ENCODE data around the gene STAT5B.

The STAT5B gene

DNA sequence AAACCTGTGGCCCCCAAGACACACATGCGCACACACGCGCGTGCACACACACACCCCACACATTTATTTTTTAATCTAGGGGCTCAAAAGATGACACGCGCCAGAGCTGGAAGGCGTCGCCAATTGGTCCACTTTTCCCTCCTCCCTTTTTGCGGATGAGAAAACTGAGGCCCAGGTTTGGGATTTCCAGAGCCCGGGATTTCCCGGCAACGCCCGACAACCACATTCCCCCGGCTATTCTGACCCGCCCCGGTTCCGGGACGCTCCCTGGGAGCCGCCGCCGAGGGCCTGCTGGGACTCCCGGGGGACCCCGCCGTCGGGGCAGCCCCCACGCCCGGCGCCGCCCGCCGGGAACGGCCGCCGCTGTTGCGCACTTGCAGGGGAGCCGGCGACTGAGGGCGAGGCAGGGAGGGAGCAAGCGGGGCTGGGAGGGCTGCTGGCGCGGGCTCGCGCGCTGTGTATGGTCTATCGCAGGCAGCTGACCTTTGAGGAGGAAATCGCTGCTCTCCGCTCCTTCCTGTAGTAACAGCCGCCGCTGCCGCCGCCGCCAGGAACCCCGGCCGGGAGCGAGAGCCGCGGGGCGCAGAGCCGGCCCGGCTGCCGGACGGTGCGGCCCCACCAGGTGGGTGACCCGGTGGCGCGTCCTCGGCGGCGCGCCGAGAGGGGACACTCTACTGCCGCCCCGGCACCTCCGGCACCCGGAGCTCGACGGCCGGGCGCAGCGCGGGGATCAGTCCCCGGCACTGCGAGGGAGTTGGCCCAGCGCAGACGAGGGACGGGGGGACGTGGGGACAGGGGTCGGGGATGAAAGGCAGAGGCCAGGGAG lies 12.0 kb upstream of the STAT5B start, which contains the start of gene STAT5A:
TSS of gene STAT5A (plus strand) at position 522 of the 826 bp plus-strand sequence. CDS start 914 bp downstream, outside the sequence.
- DNase-seq (ENCODE audit: extremely low read depth, low read depth), result no peak
- peak within 1 kb of the TSS; percentile 15; the same call in 1 of the 2 replicates for H3K4me3 ChIP-seq (replicated peaks; ENCODE audit: low read depth, low read length)
- TF ChIP-seq, protein P1, sequence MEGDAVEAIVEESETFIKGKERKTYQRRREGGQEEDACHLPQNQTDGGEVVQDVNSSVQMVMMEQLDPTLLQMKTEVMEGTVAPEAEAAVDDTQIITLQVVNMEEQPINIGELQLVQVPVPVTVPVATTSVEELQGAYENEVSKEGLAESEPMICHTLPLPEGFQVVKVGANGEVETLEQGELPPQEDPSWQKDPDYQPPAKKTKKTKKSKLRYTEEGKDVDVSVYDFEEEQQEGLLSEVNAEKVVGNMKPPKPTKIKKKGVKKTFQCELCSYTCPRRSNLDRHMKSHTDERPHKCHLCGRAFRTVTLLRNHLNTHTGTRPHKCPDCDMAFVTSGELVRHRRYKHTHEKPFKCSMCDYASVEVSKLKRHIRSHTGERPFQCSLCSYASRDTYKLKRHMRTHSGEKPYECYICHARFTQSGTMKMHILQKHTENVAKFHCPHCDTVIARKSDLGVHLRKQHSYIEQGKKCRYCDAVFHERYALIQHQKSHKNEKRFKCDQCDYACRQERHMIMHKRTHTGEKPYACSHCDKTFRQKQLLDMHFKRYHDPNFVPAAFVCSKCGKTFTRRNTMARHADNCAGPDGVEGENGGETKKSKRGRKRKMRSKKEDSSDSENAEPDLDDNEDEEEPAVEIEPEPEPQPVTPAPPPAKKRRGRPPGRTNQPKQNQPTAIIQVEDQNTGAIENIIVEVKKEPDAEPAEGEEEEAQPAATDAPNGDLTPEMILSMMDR (IDR thresholded peaks at IDR 0.05; ENCODE audit: low read depth, low read length, missing control alignments), result no peak

DNA sequence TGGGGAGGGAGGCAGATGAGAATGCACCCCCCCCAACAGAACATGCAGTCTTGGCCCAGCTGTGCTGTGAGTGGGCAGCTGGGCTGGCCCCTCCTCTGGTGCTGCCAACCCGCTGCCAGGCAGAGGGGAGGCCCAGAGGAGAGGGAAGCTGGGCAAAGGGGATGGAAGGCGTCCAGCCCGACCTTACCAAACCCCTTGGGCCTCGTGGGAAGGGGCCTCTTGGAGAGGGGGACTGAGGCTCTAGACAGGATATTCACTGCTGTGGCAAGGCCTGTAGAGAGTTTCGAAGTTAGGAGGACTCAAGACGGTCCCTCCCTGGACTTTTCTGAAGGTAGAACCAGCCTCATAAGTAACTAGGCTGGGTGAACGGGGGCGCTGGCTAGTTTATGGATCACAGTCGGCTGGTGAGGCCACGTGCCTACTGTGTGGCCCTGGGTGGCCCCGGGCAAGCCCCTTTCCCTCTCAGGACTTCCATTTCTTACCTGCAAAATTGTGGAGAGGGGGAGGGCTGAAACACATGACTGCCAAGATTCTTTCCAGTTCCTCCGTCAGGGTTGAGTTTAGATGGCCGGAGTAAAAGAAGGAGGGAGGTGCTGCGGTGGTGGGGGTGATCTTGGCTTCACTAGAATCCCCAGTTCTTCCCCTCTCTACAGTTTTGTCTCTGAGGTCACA lies 11.2 kb upstream of the STAT5B start:
- H3K4me3 ChIP-seq (replicated peaks; ENCODE audit: low read depth, low read length), result no peak overlapping the region
- no peak for DNase-seq (ENCODE audit: extremely low read depth, low read depth)
- TF ChIP-seq, protein P1 (IDR thresholded peaks at IDR 0.05; ENCODE audit: low read depth, low read length, missing control alignments), result no peak

DNA sequence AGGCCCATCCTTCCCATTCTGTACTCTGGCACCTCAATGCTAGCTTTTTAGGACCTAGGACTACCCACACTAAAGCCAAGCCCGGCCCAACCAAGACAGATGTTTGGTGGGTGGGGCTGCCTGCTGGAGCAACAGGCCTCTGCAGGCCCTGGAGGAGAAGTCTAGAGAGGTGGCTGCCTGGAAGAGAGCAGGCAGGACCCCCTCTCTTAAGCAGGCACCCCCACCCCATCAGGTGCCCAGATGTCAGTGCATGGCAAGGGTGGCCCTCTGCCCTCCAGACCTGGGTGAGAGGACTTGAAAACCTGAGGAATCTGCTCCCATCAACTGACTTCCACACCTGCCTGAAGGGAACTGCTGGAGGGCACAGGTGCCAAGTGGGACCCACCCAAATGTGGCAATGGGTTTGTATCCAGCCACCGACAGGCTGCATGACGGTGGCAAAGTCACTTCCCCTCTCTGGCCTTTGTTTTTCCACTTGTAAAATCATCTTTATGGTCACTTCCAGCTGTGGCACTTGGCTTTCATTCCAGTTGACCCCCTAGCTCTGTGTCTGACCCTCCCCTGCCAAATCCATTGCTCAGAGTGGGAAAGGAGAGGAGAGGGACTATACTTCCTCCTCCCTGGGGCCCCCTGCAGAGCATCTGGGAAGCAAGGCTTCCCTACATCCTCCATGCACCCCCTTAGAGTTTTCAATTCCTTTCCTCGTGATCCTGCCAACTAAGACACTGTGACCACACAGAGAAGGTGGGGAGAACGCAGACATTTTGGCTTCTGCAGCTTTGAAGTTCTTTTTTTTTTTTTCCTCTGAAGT lies 10.4 kb upstream of the STAT5B start:
- no peak overlapping the region for H3K4me3 ChIP-seq (replicated peaks; ENCODE audit: low read depth, low read length)
- TF ChIP-seq, protein P1 (IDR thresholded peaks at IDR 0.05; ENCODE audit: low read depth, low read length, missing control alignments), result no peak

DNA sequence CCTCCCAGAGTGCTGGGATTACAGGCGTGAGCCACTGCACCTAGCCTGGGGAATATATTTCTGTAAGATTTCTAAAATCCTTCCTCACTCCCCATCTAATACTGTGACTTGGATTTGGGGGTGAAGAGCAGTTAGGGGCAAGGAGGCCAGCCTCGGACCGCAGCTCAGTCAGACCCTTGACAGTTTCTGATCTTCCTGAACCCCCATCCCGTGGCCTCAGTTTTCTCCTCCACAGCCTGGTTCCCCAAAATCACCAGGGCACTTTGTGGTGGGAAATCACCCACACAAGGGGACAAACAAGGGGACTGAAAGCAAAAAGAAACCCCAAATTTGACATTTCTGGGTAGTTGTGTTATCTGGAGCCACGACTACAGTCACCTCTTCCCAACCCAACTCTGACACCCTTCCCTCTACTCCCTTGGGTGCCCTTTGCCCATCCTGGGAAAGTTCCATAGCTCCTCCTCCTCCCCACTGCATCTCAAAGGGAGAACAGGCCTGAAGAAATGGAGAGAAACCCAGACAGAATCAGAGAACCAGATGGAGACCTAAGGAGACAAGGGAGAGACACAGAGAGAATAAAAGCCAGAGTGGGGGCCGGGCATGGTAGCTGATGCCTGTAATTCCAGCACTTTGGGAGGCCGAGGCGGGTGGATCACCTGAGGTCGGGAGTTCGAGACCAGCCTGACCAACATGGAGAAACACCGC lies 9.3 kb upstream of the STAT5B start:
- DNase-seq (ENCODE audit: extremely low read depth, low read depth), result no peak
- H3K4me3 ChIP-seq (replicated peaks; ENCODE audit: low read depth, low read length), result no peak overlapping the region

More for the DNA sequence above, 10.4 kb upstream of the STAT5B start:
- no peak for DNase-seq (ENCODE audit: extremely low read depth, low read depth)

DNA sequence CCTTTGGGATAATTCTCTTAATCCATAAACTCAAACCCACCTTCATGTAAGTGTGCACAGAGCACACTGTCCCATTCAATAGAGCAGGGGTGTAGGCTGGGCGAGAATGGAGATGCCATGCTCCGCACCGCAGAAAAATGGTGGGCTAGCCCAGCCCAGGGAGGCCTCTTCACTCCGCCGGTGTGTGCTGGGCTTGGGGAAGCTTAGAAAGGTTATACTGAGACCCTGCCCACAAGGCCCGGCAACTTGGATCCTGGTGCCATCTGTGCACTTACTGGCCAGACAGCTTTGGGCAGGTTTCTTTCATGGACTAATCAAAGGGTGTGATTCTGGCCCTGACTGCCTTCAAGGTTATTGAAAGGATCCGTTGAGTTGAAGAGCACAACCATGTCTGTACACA lies 8.4 kb upstream of the STAT5B start:
- no peak for DNase-seq (ENCODE audit: extremely low read depth, low read depth)
- no peak overlapping the region for H3K4me3 ChIP-seq (replicated peaks; ENCODE audit: low read depth, low read length)
- TF ChIP-seq, protein P1 (IDR thresholded peaks at IDR 0.05; ENCODE audit: low read depth, low read length, missing control alignments), result no peak

More for the DNA sequence above, 9.3 kb upstream of the STAT5B start:
- TF ChIP-seq, protein P1 (IDR thresholded peaks at IDR 0.05; ENCODE audit: low read depth, low read length, missing control alignments), result no peak

DNA sequence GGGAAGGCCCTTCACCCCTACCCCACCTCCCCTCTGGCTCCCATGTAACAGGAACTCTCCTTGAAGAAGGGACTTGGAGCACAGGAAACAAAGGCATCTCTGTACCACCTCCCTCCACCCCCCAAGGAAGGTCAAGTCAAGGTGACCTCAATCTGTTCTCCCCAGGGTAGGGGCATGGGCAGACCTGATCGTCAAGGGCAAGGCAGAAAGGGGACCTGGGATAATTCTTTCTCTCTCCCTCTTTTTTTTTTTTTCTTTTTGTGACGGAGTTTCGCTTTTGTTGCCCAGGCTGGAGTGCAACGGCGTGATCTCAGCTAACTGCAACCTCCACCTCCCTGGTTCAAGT lies 7.8 kb upstream of the STAT5B start:
- TF ChIP-seq, protein P1 (IDR thresholded peaks at IDR 0.05; ENCODE audit: low read depth, low read length, missing control alignments), result no peak
- H3K4me3 ChIP-seq (replicated peaks; ENCODE audit: low read depth, low read length), result no peak overlapping the region
- no peak for DNase-seq (ENCODE audit: extremely low read depth, low read depth)

Data from HFF-Myc (cell line).